NCI-H748 (cell line): ENCODE measurements around the gene CCDC78.
A peak's percentile ranks its signal among the peaks of the same experiment; 100 is the strongest.
"Not testable (repeated sequence)": the region's sequence is repeated elsewhere in the genome, so short reads cannot be mapped to it uniquely, and the experiment has no call there.

Experiments
- DNase-seq: peaks from one replicate; lab custom pipeline; 2025; ENCODE audit not compliant: unreplicated experiment; lab: John Stamatoyannopoulos, UW

The CCDC78 gene

DNA sequence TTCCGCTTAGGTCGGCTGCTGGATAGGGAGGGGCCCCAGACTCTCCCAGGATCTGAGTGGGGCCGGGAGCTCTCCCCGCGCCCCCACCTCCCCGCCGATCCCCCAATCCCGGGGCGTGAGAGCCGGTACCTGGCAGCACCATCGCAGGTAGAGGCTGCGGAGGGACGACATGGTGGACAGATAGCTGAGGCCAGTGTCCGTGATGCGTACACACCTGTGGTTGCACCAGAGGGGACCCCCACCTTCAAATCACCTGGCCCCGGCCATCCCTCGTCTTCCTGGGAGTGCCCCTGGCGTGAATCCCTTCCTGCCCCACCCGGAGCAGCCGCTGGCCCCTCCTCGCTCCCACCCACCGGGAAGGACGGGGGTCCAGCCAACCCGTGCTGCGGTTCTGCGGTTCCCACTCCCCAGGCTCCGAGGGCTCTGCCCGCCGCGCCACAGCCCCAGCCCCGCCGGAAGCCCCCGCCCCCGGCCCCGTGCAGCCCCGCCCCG lies 31.3 kb downstream of the CCDC78 start:
- no peak for DNase-seq

DNA sequence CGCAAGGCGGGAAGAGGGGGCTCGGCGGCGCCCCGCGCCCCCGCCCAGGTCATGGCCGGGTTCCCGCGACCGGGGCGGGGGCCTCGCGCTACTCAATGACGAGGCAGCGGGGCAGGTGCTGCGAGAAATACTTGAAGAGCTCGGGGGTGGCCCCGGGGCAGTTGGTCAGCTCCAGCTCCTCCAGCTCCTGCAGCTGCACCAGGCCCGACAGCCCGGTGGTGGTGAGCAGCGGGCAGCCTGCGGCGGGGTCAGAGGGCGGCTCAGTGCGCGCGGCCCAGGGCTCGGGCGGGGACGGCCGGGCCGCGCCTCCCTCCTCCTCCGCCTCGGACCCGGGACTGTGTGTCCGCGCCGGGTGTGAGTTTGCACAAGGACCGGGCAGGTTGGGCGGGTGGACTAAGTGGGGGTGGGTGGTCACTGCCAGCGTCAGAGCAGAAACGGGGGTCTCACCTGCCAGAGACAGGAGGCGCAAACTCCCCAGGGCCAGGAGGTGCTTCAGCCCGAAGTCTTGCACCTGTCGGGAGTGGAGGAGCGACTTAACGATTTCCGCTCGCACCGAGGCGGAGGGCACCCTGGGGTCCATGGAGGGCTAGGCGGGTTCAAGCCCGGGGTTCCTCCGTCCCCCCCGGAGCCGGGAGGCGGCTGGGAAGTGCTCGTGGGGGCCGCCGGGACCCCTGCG lies 31.9 kb downstream of the CCDC78 start:
- no peak for DNase-seq

DNA sequence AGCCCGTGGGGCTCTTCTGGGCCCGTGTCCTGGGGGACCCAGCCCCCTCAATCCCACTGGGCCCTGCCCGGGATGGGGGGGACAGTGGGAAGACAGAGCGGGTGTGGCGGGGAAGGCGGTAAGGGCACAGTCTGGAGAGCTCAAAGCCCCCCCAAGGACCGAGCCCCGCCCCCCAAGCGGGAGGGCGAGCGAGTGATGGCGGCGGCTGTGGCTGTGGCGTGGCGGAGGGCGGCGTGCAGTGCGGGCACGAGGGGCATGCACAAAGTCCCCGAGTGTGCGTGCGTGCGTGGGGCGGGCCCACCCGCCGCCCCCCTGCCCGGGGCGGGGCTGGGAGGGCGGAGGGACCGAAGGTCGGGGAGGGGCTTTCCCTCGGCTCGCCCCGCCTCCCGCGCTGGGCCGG lies 32.5 kb downstream of the CCDC78 start:
- no peak for DNase-seq

GRCh38 chr16:693364-693763 lies 32.9 kb downstream of the CCDC78 start:
- DNase-seq, result no peak

DNA sequence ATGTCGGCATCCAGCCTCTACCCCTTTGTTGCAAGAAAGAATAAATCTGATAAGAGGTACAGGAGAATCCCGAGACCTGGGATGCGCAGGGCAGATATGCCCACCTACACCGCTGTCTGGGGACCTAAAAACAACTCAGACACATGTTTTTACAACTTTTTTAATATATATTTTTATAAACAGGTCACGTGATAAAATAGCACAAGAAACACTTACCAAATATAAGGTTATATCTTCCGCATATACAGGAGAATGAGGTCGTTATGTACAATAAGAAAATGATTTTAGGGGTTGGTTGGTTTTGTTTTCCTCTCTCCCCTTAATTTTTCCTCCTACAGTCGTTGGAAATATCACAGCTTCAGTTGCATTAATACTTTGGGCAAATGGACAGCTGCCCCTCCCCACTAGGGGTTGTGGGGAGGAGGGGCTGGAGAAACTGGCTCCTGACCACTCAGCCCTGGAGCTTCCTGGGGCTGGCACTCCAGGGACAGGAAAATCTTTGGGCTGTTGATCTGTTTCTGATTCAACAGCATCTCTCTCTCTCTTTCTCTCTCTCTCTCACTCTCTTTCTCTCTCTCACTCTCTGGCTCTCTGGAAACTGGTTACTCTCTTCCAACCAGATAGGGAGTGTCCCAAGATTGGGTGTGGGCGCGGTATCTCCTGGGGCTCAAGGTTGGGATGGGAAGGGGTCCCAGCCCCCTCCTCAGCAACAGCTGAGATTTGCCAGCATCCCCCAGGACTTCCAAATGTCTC lies 33.7 kb downstream of the CCDC78 start:
- DNase-seq, result no peak

DNA sequence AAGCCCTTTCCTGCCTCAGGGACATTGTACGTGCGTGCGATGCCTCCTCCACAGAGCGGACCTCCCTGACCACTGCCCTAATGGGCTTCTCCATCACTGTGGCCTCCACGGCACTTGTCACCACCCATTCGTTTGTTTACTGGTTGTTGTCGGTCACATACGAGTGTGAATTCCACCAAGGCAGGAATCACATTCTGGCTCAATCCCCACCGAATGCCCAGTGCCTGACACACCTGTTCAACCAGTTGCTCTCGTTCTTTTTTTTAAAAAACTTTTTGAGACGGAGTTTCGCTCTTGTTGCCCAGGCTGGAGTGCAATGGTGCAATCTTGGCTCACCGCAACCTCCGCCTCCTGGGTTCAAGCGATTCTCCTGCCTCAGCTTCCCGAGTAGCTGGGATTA lies 35.0 kb downstream of the CCDC78 start:
- not testable (repeated sequence) for DNase-seq

- DNase-seq, result no peak
Measured at GRCh38 chr16:689175-689897, 36.9 kb downstream of the CCDC78 start.

- no peak for DNase-seq
Measured at GRCh38 chr16:687499-687898, 38.7 kb downstream of the CCDC78 start.

DNA sequence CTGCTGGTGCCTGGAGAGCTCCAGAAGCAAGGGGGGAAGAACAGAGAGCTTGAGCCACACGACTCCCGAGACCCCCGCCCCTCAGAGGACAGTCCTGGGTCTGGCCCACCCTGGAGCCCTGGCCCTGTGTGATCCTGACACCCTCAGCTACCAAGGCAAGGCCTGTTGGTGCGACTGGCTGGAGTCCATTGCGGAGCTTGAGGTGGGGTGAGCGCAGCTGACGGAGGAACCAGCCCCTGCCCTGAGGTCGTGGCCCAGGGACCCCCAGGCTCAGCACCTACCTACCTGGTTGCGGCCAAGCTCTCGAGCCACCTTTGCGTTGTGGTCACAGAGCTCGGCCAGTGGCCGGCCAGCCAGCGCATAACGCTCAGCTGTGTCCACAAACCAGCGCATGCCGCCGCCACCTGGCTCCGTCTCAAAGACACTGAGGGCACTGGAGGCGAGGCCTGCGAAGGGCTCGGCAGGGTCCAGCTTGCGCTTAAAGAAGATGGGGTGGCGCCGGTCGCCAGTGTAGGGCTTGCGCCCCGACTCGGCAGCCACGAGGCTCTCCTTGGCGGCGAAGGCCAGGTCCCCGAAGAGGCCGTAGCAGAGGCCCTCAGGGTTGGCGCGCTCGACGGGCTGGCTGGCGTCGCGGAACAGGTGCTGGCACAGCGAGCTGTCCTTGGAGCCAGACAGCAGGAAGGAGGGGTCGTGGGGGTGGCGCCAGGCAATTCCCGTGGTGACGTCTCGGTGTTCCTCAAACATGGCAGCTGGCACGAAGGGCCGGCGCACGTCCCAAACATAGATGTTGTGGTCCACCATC lies 39.6 kb downstream of the CCDC78 start:
- no peak for DNase-seq

DNA sequence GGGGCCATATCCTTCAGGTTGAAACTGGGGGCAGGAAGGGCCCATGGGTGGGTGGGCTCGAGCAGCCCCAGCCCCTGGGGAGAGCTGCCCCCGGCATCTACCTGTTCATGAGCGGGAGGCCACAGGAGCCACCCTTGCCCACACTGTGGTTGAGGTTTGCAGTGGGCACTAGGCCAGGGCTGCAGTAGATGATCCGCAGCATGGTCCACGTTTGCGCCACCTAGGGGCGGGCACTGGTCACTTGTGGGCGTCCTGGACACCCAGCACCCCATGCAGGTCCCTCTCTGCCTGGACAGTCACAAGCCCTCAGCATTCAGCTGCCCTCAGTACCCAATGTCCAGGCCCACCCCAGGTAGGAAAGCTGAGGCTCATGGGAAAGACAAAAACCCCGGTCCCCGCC lies 40.3 kb downstream of the CCDC78 start:
- peak; percentile 31 for DNase-seq

DNA sequence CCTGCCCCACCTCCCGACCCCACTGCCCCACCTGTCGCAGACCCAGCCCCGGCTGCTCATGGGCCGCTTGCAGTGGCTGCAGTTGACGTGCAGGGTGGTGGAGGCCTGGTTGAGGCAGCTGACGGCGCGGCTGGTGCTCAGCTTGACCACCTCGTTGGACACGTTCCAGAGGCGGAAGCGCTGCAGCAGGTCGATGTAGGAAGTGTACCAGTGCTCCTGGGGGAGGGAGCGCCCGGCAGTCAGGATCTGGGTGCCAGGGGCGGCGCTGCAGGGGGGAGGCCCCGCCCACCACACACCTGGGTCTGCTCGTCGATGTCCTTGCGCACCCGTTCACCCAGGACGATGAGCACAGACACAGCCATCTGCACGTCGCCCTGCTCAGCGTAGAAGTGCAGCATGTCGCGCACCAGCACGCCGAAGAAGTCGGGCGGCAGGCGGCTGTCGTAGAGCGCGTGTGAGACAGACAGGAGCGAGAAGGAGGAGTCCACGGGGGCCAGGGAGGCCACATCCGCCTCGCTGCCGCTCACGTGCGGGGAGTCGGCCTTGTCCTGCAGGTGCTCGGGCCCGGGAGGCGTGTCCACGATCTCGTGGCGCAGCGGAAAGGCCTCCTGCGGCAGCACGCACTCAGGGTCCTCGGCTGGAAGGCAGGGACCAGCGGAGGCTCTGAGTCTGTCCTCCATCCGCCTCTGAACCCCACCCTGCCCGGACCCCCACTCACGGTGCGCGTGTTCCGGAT lies 41.1 kb downstream of the CCDC78 start:
- no peak for DNase-seq

- DNase-seq, result peak; percentile 95
Measured at GRCh38 chr16:684071-684794, 42.0 kb downstream of the CCDC78 start, which contains the start of gene JMJD8. JMJD8 (minus strand) TSS chr16:684334; CDS start chr16:684319, 15 bp downstream.

DNA sequence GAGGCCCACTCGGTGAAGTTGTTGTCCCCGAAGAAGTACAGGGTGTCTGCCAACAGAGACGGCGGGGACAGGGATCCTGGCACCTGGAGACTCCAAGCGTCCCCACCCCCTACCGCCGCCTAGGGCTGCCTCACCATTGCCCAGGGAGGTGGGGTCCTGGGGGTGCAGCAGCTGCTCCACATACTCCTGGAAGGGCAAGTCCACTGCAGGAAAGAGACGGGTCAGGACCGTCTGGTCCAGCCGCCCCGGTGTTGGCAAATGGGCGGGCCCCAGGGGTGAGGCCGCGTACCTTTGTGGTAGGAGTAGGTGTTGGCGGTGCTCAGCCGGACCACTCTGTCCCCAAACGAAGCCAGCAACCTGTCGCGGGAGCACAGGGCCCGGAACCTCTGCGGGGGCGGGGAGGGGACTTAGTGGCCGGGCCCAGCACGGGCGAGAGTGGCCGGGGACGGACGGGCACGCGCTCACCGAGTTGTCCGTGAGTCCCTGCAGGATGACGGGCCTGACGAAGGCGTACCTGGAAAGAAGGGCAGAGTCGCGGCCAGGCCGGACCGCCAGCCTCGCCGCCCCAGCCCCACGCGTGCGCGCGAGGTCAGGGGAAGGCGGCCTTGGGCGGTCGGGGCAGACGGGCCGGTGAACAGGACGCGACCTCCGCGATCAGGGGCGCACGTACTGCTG lies 42.7 kb downstream of the CCDC78 start:
- no peak for DNase-seq

- DNase-seq, result no peak
Measured at GRCh38 chr16:682493-683395, 43.5 kb downstream of the CCDC78 start.

GRCh38 chr16:681746-682427 lies 44.4 kb downstream of the CCDC78 start:
- peak; percentile 6 for DNase-seq

DNA sequence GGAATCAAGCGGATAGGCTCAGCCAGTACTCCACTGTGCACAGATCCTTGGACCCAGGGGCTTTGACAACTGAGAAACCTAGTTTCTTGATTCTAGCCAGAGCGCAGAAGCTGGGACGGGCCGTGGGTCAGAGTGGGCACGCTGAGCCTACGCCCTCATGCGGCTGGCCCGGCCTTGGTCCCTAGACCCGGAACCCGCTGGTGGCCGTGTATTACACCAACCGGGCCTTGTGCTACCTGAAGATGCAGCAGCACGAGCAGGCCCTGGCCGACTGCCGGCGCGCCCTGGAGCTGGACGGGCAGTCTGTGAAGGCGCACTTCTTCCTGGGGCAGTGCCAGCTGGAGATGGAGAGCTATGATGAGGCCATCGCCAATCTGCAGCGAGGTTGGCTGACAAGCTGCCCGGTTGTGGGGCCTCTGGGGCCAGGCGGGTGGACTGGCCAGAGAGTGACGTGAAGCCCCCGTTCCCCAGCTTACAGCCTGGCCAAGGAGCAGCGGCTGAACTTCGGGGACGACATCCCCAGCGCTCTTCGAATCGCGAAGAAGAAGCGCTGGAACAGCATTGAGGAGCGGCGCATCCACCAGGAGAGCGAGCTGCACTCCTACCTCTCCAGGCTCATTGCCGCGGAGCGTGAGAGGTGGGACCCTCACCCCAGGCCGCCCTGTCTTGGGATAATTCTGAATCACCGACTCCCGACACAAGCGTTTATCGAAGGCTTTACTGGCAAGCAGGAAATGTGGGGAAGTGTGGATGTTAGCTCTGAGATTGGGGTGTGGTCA lies 45.1 kb downstream of the CCDC78 start:
- DNase-seq, result no peak

DNA sequence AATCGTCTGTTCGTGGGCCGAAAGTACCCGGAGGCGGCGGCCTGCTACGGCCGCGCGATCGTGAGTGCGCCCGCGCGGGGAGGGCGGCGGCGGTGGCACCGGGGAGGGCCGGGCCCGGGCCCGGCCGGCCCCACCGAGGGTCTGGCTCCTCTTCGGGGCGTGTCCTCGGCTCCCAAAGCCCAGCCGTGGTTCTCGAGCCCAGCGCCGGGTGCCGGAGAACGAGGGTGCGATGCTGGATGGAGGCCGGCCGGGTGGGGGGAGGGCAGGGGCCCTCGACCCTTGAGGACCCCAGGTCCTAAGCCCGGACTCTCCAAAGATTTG lies 45.7 kb downstream of the CCDC78 start:
- DNase-seq, result no peak
